Endothelial cell of umbilical vein (primary cell): Measurements from ENCODE around the gene FAM219A. TPM values are rescaled to one million over a fixed set of nuclear protein-coding genes. Genes with fewer than 3 reads are reported as not detected.

Source experiments
- BruUV-seq: library from RNA; stranded (reverse); fragments of 400-500 nt; replicated peaks from 2 replicates; lab custom pipeline; 2021; lab: Mats Ljungman, UMichigan
- CTCF ChIA-PET: fragments of 300-600, 350-600 bp; sonication (Branson Sonifier 250); formaldehyde crosslinking; loops from one replicate; lab custom pipeline; 2021; ENCODE audit warnings: antibody characterized with exemption, inconsistent platforms; lab: Charles Lee
- POLR2A ChIA-PET: fragments of 300-600, 350-600 bp; sonication (Branson Sonifier 250); formaldehyde crosslinking; loops from one replicate; lab custom pipeline; 2021; ENCODE audit warnings: antibody characterized with exemption, inconsistent platforms; lab: Charles Lee
- DNase-seq: peaks from one replicate; pipeline ENCODE4 v3.0.0-alpha.2; 2011; ENCODE audit warnings: low read depth, low spot score
- FAIRE-seq: peaks from 2 replicates; lab custom pipeline; 2011; peaks lifted over from hg19 to GRCh38; lab: Jason Lieb, UNC
- H2AFZ ChIP-seq: 2 replicates; pipeline ENCODE4 v1.6.0; 2012; ENCODE audit warnings: low read depth, low read length, control low read depth, inconsistent platforms
- H3K27ac ChIP-seq: 2 replicates; pipeline ENCODE4 v1.5.1; 2011; ENCODE audit warnings: low read depth, mild to moderate bottlenecking, control low read depth, low read length, moderate library complexity; ENCODE audit not compliant: insufficient read depth
- H3K27me3 ChIP-seq, 2 experiments: 2 replicates each; pipeline versions ENCODE4 v1.6.0 to v1.6.1; 2011; ENCODE audit warnings: low read length in 2 of 2, mixed read lengths in 1 of 2; ENCODE audit not compliant: control insufficient read depth in 2 of 2, insufficient read depth in 2 of 2
- H3K36me3 ChIP-seq, 2 experiments: 2 replicates in 1 of 2; 3 replicates in 1 of 2; pipeline ENCODE4 v1.5.1; 2011; ENCODE audit warnings: low read length in 2 of 2, mild to moderate bottlenecking in 1 of 2, moderate library complexity in 1 of 2; ENCODE audit not compliant: control insufficient read depth in 2 of 2, insufficient read depth in 2 of 2; ENCODE audit errors: extremely low read depth in 1 of 2
- H3K4me1 ChIP-seq: 3 replicates; pipeline ENCODE4 v1.5.1; 2011; ENCODE audit warnings: mild to moderate bottlenecking, low read length; ENCODE audit not compliant: control insufficient read depth, insufficient read depth; ENCODE audit errors: extremely low read depth
- H3K4me2 ChIP-seq: 2 replicates; pipeline ENCODE4 v1.6.1; 2011; ENCODE audit warnings: low read length, control low read depth, mixed read lengths; ENCODE audit not compliant: insufficient read depth
- H3K4me3 ChIP-seq, 3 experiments: fragments of 200-600 bp in 1 of 3; sonication (generic), shearing (Covaris generic) in 1 of 3; replicated peaks in 1 of 3; 2 replicates each; pipeline ENCODE4 v1.5.1; 2011 to 2016; ENCODE audit warnings: control low read depth in 3 of 3, low read length in 3 of 3, mild to moderate bottlenecking in 2 of 3, inconsistent platforms in 1 of 3, low read depth in 1 of 3, moderate library complexity in 1 of 3; ENCODE audit not compliant: insufficient read depth in 1 of 3
- H3K79me2 ChIP-seq: 2 replicates; pipeline ENCODE4 v1.6.0; 2012; ENCODE audit warnings: low read length, inconsistent platforms; ENCODE audit not compliant: control insufficient read depth, insufficient read depth
- H3K9ac ChIP-seq: replicated peaks from 2 replicates; pipeline ENCODE3; 2011; ENCODE audit warnings: low read length, control low read depth; ENCODE audit not compliant: insufficient read depth; ENCODE audit errors: extremely low read depth
- H3K9me1 ChIP-seq: replicated peaks from 3 replicates; pipeline ENCODE4 v1.6.0; 2011; ENCODE audit warnings: mild to moderate bottlenecking, low read length; ENCODE audit not compliant: control insufficient read depth, insufficient read depth; ENCODE audit errors: extremely low read depth
- H3K9me3 ChIP-seq: replicated peaks from 2 replicates; pipeline ENCODE4 v1.5.1; 2012; ENCODE audit warnings: low read length, inconsistent platforms; ENCODE audit not compliant: control insufficient read depth, insufficient read depth
- H4K20me1 ChIP-seq: replicated peaks from 2 replicates; pipeline ENCODE3; 2011; ENCODE audit warnings: mild to moderate bottlenecking, low read length; ENCODE audit not compliant: control insufficient read depth, insufficient read depth; ENCODE audit errors: extremely low read depth
- CTCF ChIP-seq, 2 donors: IDR thresholded peaks; 1 replicate in 1 of 2; 2 replicates in 1 of 2; pipeline ENCODE4 v1.5.1; 2011; ENCODE audit warnings: low read length in 2 of 2, mild to moderate bottlenecking in 2 of 2, moderate library complexity in 2 of 2, control low read depth in 1 of 2, inconsistent platforms in 1 of 2, low read depth in 1 of 2; ENCODE audit not compliant: insufficient read depth in 1 of 2; ENCODE audit errors: extremely low read depth in 1 of 2
- EZH2 ChIP-seq: IDR thresholded peaks from 2 replicates; pipeline ENCODE4 v1.6.1; 2012; ENCODE audit warnings: borderline replicate concordance, low read depth, mild to moderate bottlenecking, moderate library complexity, low read length, inconsistent platforms; ENCODE audit not compliant: severe bottlenecking
- FOS ChIP-seq: IDR thresholded peaks from 2 replicates; pipeline ENCODE4 v1.6.1; 2011; ENCODE audit warnings: mild to moderate bottlenecking, low read length, moderate library complexity, borderline replicate concordance; ENCODE audit not compliant: insufficient read depth
- GATA2 ChIP-seq: IDR thresholded peaks from 2 replicates; pipeline ENCODE4 v1.7.0; 2011; ENCODE audit warnings: low read depth, mild to moderate bottlenecking, moderate library complexity, mixed read lengths, low read length; ENCODE audit not compliant: insufficient read length, insufficient read depth
- JUN ChIP-seq: IDR thresholded peaks from 2 replicates; pipeline ENCODE4 v1.6.1; 2011; ENCODE audit warnings: borderline replicate concordance, low read depth; ENCODE audit not compliant: insufficient read length, insufficient read depth
- MAX ChIP-seq: IDR thresholded peaks from 2 replicates; pipeline ENCODE4 v1.6.1; 2011; ENCODE audit not compliant: insufficient read depth, insufficient read length
- MYC ChIP-seq: IDR thresholded peaks from one replicate; pipeline ENCODE4 v1.6.1; 2011; ENCODE audit warnings: mild to moderate bottlenecking, low read depth, low read length
- POLR2A ChIP-seq: IDR thresholded peaks from 2 replicates; pipeline ENCODE4 v1.6.1; 2012; ENCODE audit warnings: low read depth, mild to moderate bottlenecking, control low read depth, low read length
- POLR2AphosphoS5 ChIP-seq: IDR thresholded peaks from 2 replicates; pipeline ENCODE4 v1.6.1; 2012; ENCODE audit warnings: low read depth, mild to moderate bottlenecking, control low read depth, low read length, moderate library complexity; ENCODE audit not compliant: insufficient read depth
- dilution Hi-C: fragments of 300-500 bp; cut with MboI; formaldehyde crosslinking; loops from one replicate; pipeline ENCODE4 v1.15.0; 2019; ENCODE audit warnings: low sequenced_read_pairs; ENCODE audit not compliant: extremely low pct_ligation_motif_present
- intact Hi-C: fragments of 100-400 bp; cut with micrococcal nuclease; formaldehyde crosslinking; loops from one replicate; pipeline ENCODE4 v1.10.0; 2022
- polyA plus RNA-seq, 4 experiments: library from polyadenylated mRNA; depleted of rRNA in 3 of 4; stranded (reverse) in 3 of 4; unstranded in 1 of 4; fragments of >200 nt; gene quantifications; 2 replicates each; pipeline versions ENCODE4 v1.2.1 to v1.2.3, GENCODE V29; 2011 to 2012; ENCODE audit warnings: missing spikeins in 1 of 4
- total RNA-seq: library from RNA; stranded (reverse); gene quantifications from 2 replicates; pipeline ENCODE4 v1.2.3, GENCODE V29; 2021

The FAM219A gene
- total and polyA plus RNA-seq, 2 donors (not counting 3 experiments of a cell fraction or from before 2014, with no cell fraction given), result 18.1 to 35.7 TPM

- BruUV-seq, result no TSS peak
- Histone ChIP-seq H3K4me2 (no peak overlapping the region), H3K27ac (no peak overlapping the region), H3K27me3 (peaks cover 5 to 23% of the 10 kb centered on the region in 2 experiments), H3K36me3 (no peaks in the 10 kb centered on the region), H3K4me3 (no peak overlapping the region), H3K9me3 (no peaks in the 10 kb centered on the region), H2AFZ (no peak overlapping the region), H3K4me1 (peaks cover 16% of the 10 kb centered on the region), H3K9ac (no peak overlapping the region), H3K79me2 (peaks cover 27% of the 10 kb centered on the region), H4K20me1 (no peaks in the 10 kb centered on the region), H3K9me1 (no peaks in the 10 kb centered on the region)
- no peak for DNase-seq
- POLR2A ChIA-PET, result no interaction called here
- TF ChIP-seq FOS (peak; percentile 33), POLR2AphosphoS5 (no peak), JUN (no peak)
- no peak for FAIRE-seq
- CTCF ChIA-PET, result interaction anchor here (1.0 to 1.3 kb wide), 2 partner anchors 22 to 56 kb away, joined by 3 to 4 read pairs; no protein-coding TSS in a partner anchor
- dilution Hi-C loops, result no loop called here
- intact Hi-C loops, result loop anchor here (5.0 kb wide), 1 partner anchor 152 kb away; the partner anchor contains the start of gene RPP25L
Observed at GRCh38 chr9:34459941-34460340, 1.6 kb upstream of the FAM219A start.

GRCh38 chr9:34459356-34459755 lies 986 bp upstream of the FAM219A start:
- Histone ChIP-seq H3K79me2 (peaks cover 31% of the 10 kb centered on the region), H3K9ac (no peak overlapping the region), H3K4me2 (no peak overlapping the region), H3K4me3 (no peak overlapping the region), H4K20me1 (no peaks in the 10 kb centered on the region), H3K27ac (no peak overlapping the region), H3K4me1 (peaks cover 16% of the 10 kb centered on the region), H2AFZ (no peak overlapping the region), H3K36me3 (no peaks in the 10 kb centered on the region), H3K9me1 (no peaks in the 10 kb centered on the region), H3K27me3 (peaks cover 5 to 18% of the 10 kb centered on the region in 2 experiments), H3K9me3 (no peaks in the 10 kb centered on the region)
- BruUV-seq, result no TSS peak
- no peak for DNase-seq
- FAIRE-seq, result no peak
- ChIA-PET POLR2A (no interaction called here), CTCF (interaction anchor here (1.0 kb wide), 1 partner anchor 56 kb away, joined by 4 read pairs; no protein-coding TSS in a partner anchor)
- TF ChIP-seq JUN, result no peak
- no peak for TF ChIP-seq FOS
- no peak for TF ChIP-seq MYC
- no peak for TF ChIP-seq POLR2AphosphoS5
- no peak for TF ChIP-seq EZH2
- no peak for TF ChIP-seq GATA2
- TF ChIP-seq POLR2A, result no peak
- TF ChIP-seq MAX, result no peak
- no peak for TF ChIP-seq CTCF (IDR thresholded peaks at IDR 0.05; ENCODE audit: extremely low read depth in 1 of 2, insufficient read depth in 1 of 2, low read depth in 1 of 2, low read length in 2 of 2)
- intact Hi-C loops (loop anchor here (5.0 kb wide), 1 partner anchor 153 kb away; the partner anchor contains the start of gene RPP25L), dilution Hi-C loops (no loop called here)
